ENCODE measurements around the gene PDXP. TPM values are rescaled to one million over a fixed set of nuclear protein-coding genes. Genes with fewer than 3 reads are reported as not detected.

Gene PDXP
- total and polyA plus RNA-seq, 2 donors (not counting 1 experiment from before 2014, with no cell fraction given) = 4.0 to 7.9 TPM

- Histone ChIP-seq H3K4me2 (ENCODE audit: extremely low read depth, insufficient read depth, low read length) (peak overlapping the region; percentile 73), H3K4me1 (ENCODE audit: control insufficient read depth, extremely low read depth, insufficient read depth, low read length) (peaks cover 26% of the 10 kb centered on the region), H3K9me3 (ENCODE audit: control insufficient read depth, insufficient read depth, low read depth, low read length) (no peaks in the 10 kb centered on the region), H3K27ac (ENCODE audit: insufficient read depth, low read length) (peak overlapping the region; percentile 64), H3K4me3 (replicated peaks in 1 of 4; ENCODE audit: control extremely low read depth in 1 of 4, insufficient read depth in 1 of 4, low read depth in 3 of 4, low read length in 4 of 4) (peak overlapping the region; percentile 19 to 69 (median 47)), H3K27me3 (ENCODE audit: control insufficient read depth, insufficient read depth, low read length) (no peaks in the 10 kb centered on the region), H3K79me2 (ENCODE audit: control insufficient read depth, insufficient read depth, low read length) (peaks cover 30% of the 10 kb centered on the region), H3K9ac (ENCODE audit: insufficient read depth, low read length) (peak overlapping the region; percentile 28), H2AFZ (ENCODE audit: low read length) (peak overlapping the region; percentile 70), H3K36me3 (ENCODE audit: control insufficient read depth, insufficient read depth, low read length) (peaks cover 2% of the 10 kb centered on the region), H4K20me1 (ENCODE audit: control insufficient read depth, extremely low read depth, insufficient read depth, low read length) (no peaks in the 10 kb centered on the region)
- no peak for DNase-seq (ENCODE audit: low read depth in 2 of 2)
- TF ChIP-seq, protein P1, sequence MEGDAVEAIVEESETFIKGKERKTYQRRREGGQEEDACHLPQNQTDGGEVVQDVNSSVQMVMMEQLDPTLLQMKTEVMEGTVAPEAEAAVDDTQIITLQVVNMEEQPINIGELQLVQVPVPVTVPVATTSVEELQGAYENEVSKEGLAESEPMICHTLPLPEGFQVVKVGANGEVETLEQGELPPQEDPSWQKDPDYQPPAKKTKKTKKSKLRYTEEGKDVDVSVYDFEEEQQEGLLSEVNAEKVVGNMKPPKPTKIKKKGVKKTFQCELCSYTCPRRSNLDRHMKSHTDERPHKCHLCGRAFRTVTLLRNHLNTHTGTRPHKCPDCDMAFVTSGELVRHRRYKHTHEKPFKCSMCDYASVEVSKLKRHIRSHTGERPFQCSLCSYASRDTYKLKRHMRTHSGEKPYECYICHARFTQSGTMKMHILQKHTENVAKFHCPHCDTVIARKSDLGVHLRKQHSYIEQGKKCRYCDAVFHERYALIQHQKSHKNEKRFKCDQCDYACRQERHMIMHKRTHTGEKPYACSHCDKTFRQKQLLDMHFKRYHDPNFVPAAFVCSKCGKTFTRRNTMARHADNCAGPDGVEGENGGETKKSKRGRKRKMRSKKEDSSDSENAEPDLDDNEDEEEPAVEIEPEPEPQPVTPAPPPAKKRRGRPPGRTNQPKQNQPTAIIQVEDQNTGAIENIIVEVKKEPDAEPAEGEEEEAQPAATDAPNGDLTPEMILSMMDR (conservative IDR thresholded peaks at IDR 0.05 in 1 of 2, IDR thresholded peaks at IDR 0.05 in 1 of 2; ENCODE audit: low read depth in 1 of 2, low read length in 2 of 2) = no peak
- TF ChIP-seq EZH2 (IDR thresholded peaks at IDR 0.05; ENCODE audit: low read length, missing control alignments) = no peak
Observed at GRCh38 chr22:37657590-37658132, 862 bp upstream of the PDXP start.

GRCh38 chr22:37659066-37659896 lies 758 bp downstream of the PDXP start:
- Histone ChIP-seq H2AFZ (ENCODE audit: low read length) (no peak overlapping the region), H3K4me1 (ENCODE audit: control insufficient read depth, extremely low read depth, insufficient read depth, low read length) (peaks cover 30% of the 10 kb centered on the region), H3K4me3 (replicated peaks in 1 of 4; ENCODE audit: control extremely low read depth in 1 of 4, insufficient read depth in 1 of 4, low read depth in 3 of 4, low read length in 4 of 4) (peak overlapping the region; percentile 59 to 79 (median 69)), H4K20me1 (ENCODE audit: control insufficient read depth, extremely low read depth, insufficient read depth, low read length) (no peaks in the 10 kb centered on the region), H3K4me2 (ENCODE audit: extremely low read depth, insufficient read depth, low read length) (peak overlapping the region; percentile 92), H3K36me3 (ENCODE audit: control insufficient read depth, insufficient read depth, low read length) (no peaks in the 10 kb centered on the region), H3K9me3 (ENCODE audit: control insufficient read depth, insufficient read depth, low read depth, low read length) (no peaks in the 10 kb centered on the region), H3K9ac (ENCODE audit: insufficient read depth, low read length) (peak overlapping the region; percentile 65), H3K79me2 (ENCODE audit: control insufficient read depth, insufficient read depth, low read length) (peaks cover 35% of the 10 kb centered on the region), H3K27ac (ENCODE audit: insufficient read depth, low read length) (peak overlapping the region; percentile 54), H3K27me3 (ENCODE audit: control insufficient read depth, insufficient read depth, low read length) (no peaks in the 10 kb centered on the region)
- TF ChIP-seq, protein P1 (conservative IDR thresholded peaks at IDR 0.05 in 1 of 2, IDR thresholded peaks at IDR 0.05 in 1 of 2; ENCODE audit: low read depth in 1 of 2, low read length in 2 of 2) = no peak
- no peak for TF ChIP-seq EZH2 (IDR thresholded peaks at IDR 0.05; ENCODE audit: low read length, missing control alignments)
- DNase-seq (ENCODE audit: low read depth in 2 of 2) = no peak

- Histone ChIP-seq H3K4me1 (ENCODE audit: control insufficient read depth, extremely low read depth, insufficient read depth, low read length) (peaks cover 30% of the 10 kb centered on the region), H3K36me3 (ENCODE audit: control insufficient read depth, insufficient read depth, low read length) (no peaks in the 10 kb centered on the region), H3K4me3 (replicated peaks in 1 of 4; ENCODE audit: control extremely low read depth in 1 of 4, insufficient read depth in 1 of 4, low read depth in 3 of 4, low read length in 4 of 4) (peak overlapping the region; percentile 59 to 79 (median 69)), H3K4me2 (ENCODE audit: extremely low read depth, insufficient read depth, low read length) (peak overlapping the region; percentile 92), H2AFZ (ENCODE audit: low read length) (no peak overlapping the region), H4K20me1 (ENCODE audit: control insufficient read depth, extremely low read depth, insufficient read depth, low read length) (no peaks in the 10 kb centered on the region), H3K27ac (ENCODE audit: insufficient read depth, low read length) (peak overlapping the region; percentile 54), H3K79me2 (ENCODE audit: control insufficient read depth, insufficient read depth, low read length) (peaks cover 43% of the 10 kb centered on the region), H3K27me3 (ENCODE audit: control insufficient read depth, insufficient read depth, low read length) (no peaks in the 10 kb centered on the region), H3K9me3 (ENCODE audit: control insufficient read depth, insufficient read depth, low read depth, low read length) (no peaks in the 10 kb centered on the region), H3K9ac (ENCODE audit: insufficient read depth, low read length) (no peak overlapping the region)
- DNase-seq (ENCODE audit: low read depth in 2 of 2) = no peak
- no peak for TF ChIP-seq EZH2 (IDR thresholded peaks at IDR 0.05; ENCODE audit: low read length, missing control alignments)
- TF ChIP-seq, protein P1 (conservative IDR thresholded peaks at IDR 0.05 in 1 of 2, IDR thresholded peaks at IDR 0.05 in 1 of 2; ENCODE audit: low read depth in 1 of 2, low read length in 2 of 2) = no peak
Observed at GRCh38 chr22:37659897-37660708, 1.6 kb downstream of the PDXP start.
